H1 (cell line): Measurements from ENCODE around the gene TRIML2. TPM values are rescaled to one million over a fixed set of nuclear protein-coding genes. Genes with fewer than 3 reads are reported as not detected.
A peak's percentile ranks its signal among the peaks of the same experiment; 100 is the strongest.

ENCODE experiments used
- CHD7 ChIP-seq: fragments of 300-600 bp; sonication (generic); IDR thresholded peaks from 2 replicates; pipeline ENCODE4 v1.7.1; 2012; ENCODE audit warnings: low read length, moderate library complexity, mild to moderate bottlenecking, inconsistent platforms; ENCODE audit not compliant: insufficient replicate concordance
- MAX ChIP-seq: IDR thresholded peaks from 2 replicates; pipeline ENCODE4 v1.6.1; 2012; ENCODE audit warnings: inconsistent platforms
- POLR2A ChIP-seq, 2 experiments: IDR thresholded peaks; 1 replicate in 1 of 2; 2 replicates in 1 of 2; pipeline ENCODE4 v1.6.1; 2011; ENCODE audit warnings: low read depth in 2 of 2, low read length in 2 of 2, mild to moderate bottlenecking in 2 of 2; ENCODE audit errors: control extremely low read depth in 1 of 2
- SAP30 ChIP-seq: fragments of 300-600 bp; sonication (generic); IDR thresholded peaks from 2 replicates; pipeline ENCODE4 v1.7.1; 2012; ENCODE audit warnings: low read length, moderate library complexity, mild to moderate bottlenecking, inconsistent platforms; ENCODE audit not compliant: insufficient read depth, insufficient replicate concordance
- polyA plus RNA-seq, 7 experiments: library from polyadenylated mRNA; depleted of rRNA in 3 of 7; stranded (reverse) in 5 of 7; unstranded in 2 of 7; fragments of >200 nt in 5 of 7; fragments of 200-250 nt in 2 of 7; gene quantifications; 1 replicate in 5 of 7; 2 replicates in 1 of 7; 4 replicates in 1 of 7; pipeline versions ENCODE4 v1.2.1 to v1.2.3, GENCODE V29; 2011 to 2013; ENCODE audit warnings: missing spikeins in 2 of 7, mixed read lengths in 2 of 7
- total RNA-seq: library from RNA; stranded (reverse); fragmentation: NEBNext Ultra II Directional; extraction: Animal tissue kit (Norgen Biotek cat#: 25700); gene quantifications from 2 replicates; pipeline ENCODE4 v1.2.1, GENCODE V29; 2021

Gene TRIML2
- total and polyA plus RNA-seq, 2 of the 8 experiments (the other 6 are each of a cell fraction or from before 2014, with no cell fraction given) = 28.1 to 59.2 TPM

DNA sequence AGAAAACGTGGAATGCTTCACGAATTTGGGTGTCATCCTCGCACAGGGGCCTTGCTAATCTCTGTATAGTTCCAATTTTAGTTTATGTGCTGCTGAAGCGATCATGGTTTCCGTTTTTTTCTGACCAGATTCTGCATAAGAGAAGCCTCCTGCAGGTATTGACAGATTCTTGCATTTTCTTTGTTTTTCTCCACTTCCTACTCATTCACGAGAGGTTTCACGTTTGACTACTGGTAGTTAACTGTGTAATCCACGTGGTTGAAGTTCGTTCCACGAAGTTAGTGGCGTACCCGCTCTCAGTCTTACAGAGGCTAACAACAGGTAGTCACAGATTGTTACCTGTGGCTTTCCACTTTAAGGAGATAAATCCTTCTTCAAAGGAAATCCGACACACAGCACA lies 12.1 kb upstream of the TRIML2 start (continued):
- no peak for TF ChIP-seq CHD7
- TF ChIP-seq SAP30 = no peak
- no peak for TF ChIP-seq POLR2A (IDR thresholded peaks at IDR 0.05; ENCODE audit: control extremely low read depth in 1 of 2, low read depth in 2 of 2, low read length in 2 of 2)
- peak; percentile 54 for TF ChIP-seq MAX
- TF ChIP-seq, all 59 proteins: peak for 2
